Astrocyte (in vitro differentiated cells and primary cell): ENCODE measurements around the gene ZNF678.

Source experiments
- CTCF ChIP-seq: IDR thresholded peaks from 2 replicates; pipeline ENCODE4 v1.5.1; 2011; ENCODE audit warnings: low read depth, mild to moderate bottlenecking, inconsistent platforms, low read length, moderate library complexity; ENCODE audit not compliant: insufficient read depth
- EZH2 ChIP-seq: IDR thresholded peaks from 2 replicates; pipeline ENCODE4 v1.6.1; 2012; ENCODE audit warnings: mild to moderate bottlenecking, low read length, inconsistent platforms; ENCODE audit not compliant: insufficient read depth

GRCh38 chr1:227613526-227613925 lies 50.2 kb downstream of the ZNF678 start:
- TF ChIP-seq CTCF (no peak), EZH2 (no peak)
